ENCODE data around the gene CWC22. TPM values are rescaled to one million over a fixed set of nuclear protein-coding genes. Genes with fewer than 3 reads are reported as not detected.

The CWC22 gene
- total and polyA plus RNA-seq, 2 of the 8 experiments (the other 6 are each of a cell fraction or from before 2014, with no cell fraction given): 3.7 to 34.0 TPM

DNA sequence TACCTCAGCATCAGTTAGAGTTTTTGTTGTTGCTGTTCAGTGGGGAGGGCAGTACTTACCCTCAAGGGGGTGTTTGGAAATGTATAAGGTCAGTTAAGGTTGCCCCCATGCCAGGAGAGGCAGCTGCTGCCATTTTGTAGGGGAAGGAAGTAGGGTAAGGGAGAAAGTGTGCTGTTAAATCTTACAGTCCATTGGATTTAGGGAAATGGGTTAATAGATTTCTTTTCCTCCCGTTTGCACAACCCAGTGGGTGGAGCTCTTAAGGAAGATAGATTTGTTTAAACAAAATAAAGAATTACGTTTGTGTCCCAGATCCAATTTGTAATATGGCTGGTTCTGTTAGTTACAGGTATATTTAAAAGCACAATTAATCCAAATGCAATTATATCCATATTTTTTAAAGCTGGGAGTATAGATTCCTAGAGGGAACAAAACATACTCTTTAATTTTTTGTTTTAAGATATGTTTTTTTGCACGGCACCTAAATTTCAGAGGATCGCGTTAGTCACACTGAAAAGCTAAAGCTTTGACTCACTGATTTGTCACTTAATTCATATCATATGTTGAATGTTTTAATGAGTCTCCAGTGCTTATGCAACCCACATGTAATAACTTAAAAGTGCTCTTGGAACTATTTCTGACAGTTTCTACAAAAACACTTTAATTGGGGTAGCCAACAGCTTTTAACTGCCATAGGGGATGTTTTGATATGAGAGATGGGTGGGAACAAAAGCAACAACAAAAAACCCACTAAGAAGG is 9.0 kb upstream of the CWC22 start (continued):
- no peak for TF ChIP-seq RNF2 (IDR thresholded peaks at IDR 0.05; ENCODE audit: borderline replicate concordance, low read depth, low read length, missing control alignments, poor library complexity, severe bottlenecking)
- TF ChIP-seq, protein P1, sequence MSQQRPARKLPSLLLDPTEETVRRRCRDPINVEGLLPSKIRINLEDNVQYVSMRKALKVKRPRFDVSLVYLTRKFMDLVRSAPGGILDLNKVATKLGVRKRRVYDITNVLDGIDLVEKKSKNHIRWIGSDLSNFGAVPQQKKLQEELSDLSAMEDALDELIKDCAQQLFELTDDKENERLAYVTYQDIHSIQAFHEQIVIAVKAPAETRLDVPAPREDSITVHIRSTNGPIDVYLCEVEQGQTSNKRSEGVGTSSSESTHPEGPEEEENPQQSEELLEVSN (IDR thresholded peaks at IDR 0.05): no peak
- no peak for TF ChIP-seq KDM1A (IDR thresholded peaks at IDR 0.05; ENCODE audit: borderline replicate concordance, low read length)

Measured in H1 (cell line).